Measurements from ENCODE around the gene CYB561D2. TPM values are rescaled to one million over a fixed set of nuclear protein-coding genes. Genes with fewer than 3 reads are reported as not detected.

CYB561D2 gene
- total and polyA plus RNA-seq, 9 of the 15 experiments (the other 6 are each of a cell fraction or from before 2014, with no cell fraction given), result 4.2 to 16.6 (median 9.4) TPM

- TF ChIP-seq RBM14 (IDR thresholded peaks at IDR 0.05; ENCODE audit: borderline replicate concordance, insufficient read depth, low read depth, low read length) (0 out of 2 replicates have a peak, but pooled peaks have one; percentile 49), ZNF253 (CRISPR knock-in tag; conservative IDR thresholded peaks at IDR 0.05) (no peak), POLR2AphosphoS5 (IDR thresholded peaks at IDR 0.05; ENCODE audit: control insufficient read depth, insufficient read depth, low read depth, low read length) (peak; percentile 56; the same call in 1 of the 2 replicates), THAP12 (CRISPR knock-in tag; IDR thresholded peaks at IDR 0.05) (peak; percentile 16; the same call in 1 of the 2 replicates), ATF2 (CRISPR knock-in tag; IDR thresholded peaks at IDR 0.05) (no peak), ZBTB17 (CRISPR knock-in tag; IDR thresholded peaks at IDR 0.05) (peak; percentile 94), ETV1 (tag; conservative IDR thresholded peaks at IDR 0.05; ENCODE audit: low read depth) (peak; percentile 62), USF1 (CRISPR knock-in tag; IDR thresholded peaks at IDR 0.05) (peak; percentile 58), NR3C1 (CRISPR knock-in tag; IDR thresholded peaks at IDR 0.05) (peak; percentile 79; the same call in 1 of the 2 replicates), ZNF280A (IDR thresholded peaks at IDR 0.05; ENCODE audit: low read depth, partially characterized antibody) (no peak), ZNF644 (tag; IDR thresholded peaks at IDR 0.05; ENCODE audit: low read depth) (no peak), L3MBTL2 (IDR thresholded peaks at IDR 0.05) (peak; percentile 88), MAX (CRISPR knock-in tag; IDR thresholded peaks at IDR 0.05) (peak; percentile 72), NFIX (CRISPR knock-in tag; IDR thresholded peaks at IDR 0.05; ENCODE audit: low read depth) (no peak), ZNF766 (CRISPR knock-in tag; conservative IDR thresholded peaks at IDR 0.05) (no peak), CXXC5 (CRISPR knock-in tag; IDR thresholded peaks at IDR 0.05) (peak; percentile 34; the same call in 1 of the 2 replicates), CCAR2 (IDR thresholded peaks at IDR 0.05; ENCODE audit: low read depth, low read length) (no peak), NRF1 (conservative IDR thresholded peaks at IDR 0.05 in 1 of 2, IDR thresholded peaks at IDR 0.05 in 1 of 2) (peak; percentile 31 to 43; a peak in 2 of 4 replicates), SRSF7 (optimal IDR thresholded peaks at IDR 0.05; ENCODE audit: low read depth, low read length) (no peak), KHSRP (IDR thresholded peaks at IDR 0.05) (no peak), SMAD1 (IDR thresholded peaks at IDR 0.05; ENCODE audit: low read depth, low read length, partially characterized antibody) (no peak)
These were observed 10.0 kb upstream of the CYB561D2 start, which contains the start of gene RASSF1 (continued) for GRCh38 chr3:50340448-50341329.
